ENCODE measurements around the gene VPS35. TPM values are rescaled to one million over a fixed set of nuclear protein-coding genes. Genes with fewer than 3 reads are reported as not detected.

Gene VPS35
- total RNA-seq, 2 donors from 2014 or later, result 14.5 to 40.5 TPM

DNA sequence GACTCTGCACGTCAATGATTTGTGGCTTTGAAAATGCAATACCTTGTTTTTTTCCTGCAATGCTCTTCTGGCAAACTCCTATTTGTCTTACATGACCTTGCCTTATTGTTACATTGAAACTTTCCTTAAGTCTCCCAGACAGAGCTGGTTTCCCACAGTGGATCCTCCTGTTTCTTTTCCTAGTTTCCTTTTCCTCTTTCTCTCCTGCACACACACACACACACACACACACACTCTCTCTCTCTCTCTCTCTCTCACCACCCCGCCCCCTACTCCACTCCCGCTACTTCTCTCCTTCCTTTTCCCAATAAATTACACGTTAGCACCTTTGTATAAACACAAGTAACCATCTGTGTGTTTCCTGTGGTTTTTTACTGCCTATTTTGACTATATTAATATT, 2.7 kb upstream of the VPS35 start:
- H3K4me3 ChIP-seq, result no peak overlapping the region
- ATAC-seq (no peak), DNase-seq (no peak)
- H3K27me3 ChIP-seq, result no peaks in the 10 kb centered on the region
- H3K27ac ChIP-seq, result no peak overlapping the region
- intact Hi-C loops (cut with DNase I), result no loop called here
- no peaks in the 10 kb centered on the region for H3K36me3 ChIP-seq (replicated peaks in 1 of 2; ENCODE audit: insufficient read depth in 1 of 2, low read depth in 2 of 2)
- WGBS, 2 donors, result 67 to 78% methylated on average over 4 of the region's 4 CpGs
- TF ChIP-seq CTCF (IDR thresholded peaks at IDR 0.05) (no peak), POLR2A (IDR thresholded peaks at IDR 0.05) (no peak)
- H3K4me1 ChIP-seq, result peaks cover 25% of the 10 kb centered on the region
- H3K9me3 ChIP-seq, result no peaks in the 10 kb centered on the region

GRCh38 chr16:46690281-46691178, 1.6 kb upstream of the VPS35 start:
- Histone ChIP-seq H3K27me3 (no peaks in the 10 kb centered on the region), H3K4me3 (peak overlapping the region in 1 of 2 donors; percentile 73), H3K27ac (peak overlapping the region in 3 of 4 donors; percentile 90 to 94 (median 90)), H3K4me1 (peaks cover 25% of the 10 kb centered on the region), H3K9me3 (no peaks in the 10 kb centered on the region), H3K36me3 (replicated peaks in 1 of 2; ENCODE audit: insufficient read depth in 1 of 2, low read depth in 2 of 2) (no peaks in the 10 kb centered on the region)
- TF ChIP-seq POLR2A (IDR thresholded peaks at IDR 0.05) (no peak), CTCF (IDR thresholded peaks at IDR 0.05) (no peak)
- DNase-seq, result no peak
- ATAC-seq, result no peak
- 7 to 9% methylated on average over 21 of the region's 21 CpGs for WGBS, 2 donors
- intact Hi-C loops (cut with DNase I), result no loop called here

DNA sequence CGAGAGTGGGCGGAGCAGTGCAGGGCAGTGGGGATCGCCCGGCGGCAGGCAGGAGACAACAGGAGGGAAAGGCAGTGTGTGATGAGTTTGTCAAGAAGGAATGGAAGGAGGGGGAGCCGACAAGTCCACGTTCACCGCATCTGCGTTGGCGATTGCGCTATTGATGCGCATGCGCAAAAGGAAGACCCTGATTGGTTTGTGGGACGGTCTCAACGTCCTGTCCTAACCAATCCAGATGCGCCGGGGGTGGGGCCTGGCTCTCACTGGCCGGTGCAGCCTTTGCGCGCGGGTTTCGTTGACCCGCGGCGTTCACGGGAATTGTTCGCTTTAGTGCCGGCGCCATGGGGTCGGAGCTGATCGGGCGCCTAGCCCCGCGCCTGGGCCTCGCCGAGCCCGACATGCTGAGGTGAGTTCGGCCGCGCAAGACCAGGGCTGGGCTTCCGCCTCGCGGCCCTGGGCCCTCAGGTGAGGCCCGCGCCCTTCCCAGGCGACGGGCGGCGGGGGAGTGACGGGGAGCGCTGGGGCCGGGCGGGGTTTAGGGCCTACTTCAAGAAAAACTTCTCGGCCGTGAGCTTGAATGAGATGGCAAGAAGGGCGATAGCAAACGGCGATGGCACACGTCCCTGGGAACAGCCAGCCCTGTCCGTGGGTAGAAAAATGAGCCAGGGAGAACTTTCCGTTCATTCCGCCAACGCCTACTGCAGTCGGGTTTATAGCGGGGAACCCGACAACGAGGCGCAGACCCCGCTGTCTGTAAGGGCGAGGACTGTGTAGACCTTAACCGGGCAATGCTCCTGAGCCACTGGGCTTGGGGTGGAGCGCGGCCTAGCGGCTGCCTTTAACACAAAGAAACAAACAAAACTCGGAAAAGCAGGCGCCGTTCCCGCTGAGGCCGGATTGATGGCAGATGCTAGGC, 645 bp upstream of the VPS35 start, which contains the start of gene ORC6:
TSS of gene ORC6 (plus strand) at position 295 of the 916 bp plus-strand sequence. CDS start at position 342, 47 bp downstream.
- intact Hi-C loops (cut with DNase I), result no loop called here
- ATAC-seq, result peak; percentile 89
- Histone ChIP-seq H3K36me3 (replicated peaks in 1 of 2; ENCODE audit: insufficient read depth in 1 of 2, low read depth in 2 of 2) (no peaks in the 10 kb centered on the region), H3K4me3 (peak within 1 kb of the TSS; percentile 56 to 73), H3K9me3 (no peaks in the 10 kb centered on the region), H3K27me3 (no peaks in the 10 kb centered on the region), H3K27ac (peak within 1 kb of the TSS; percentile 84 to 94 (median 90)), H3K4me1 (peaks cover 25% of the 10 kb centered on the region)
- TF ChIP-seq CTCF (IDR thresholded peaks at IDR 0.05) (peak in 3 of 7 experiments; percentile 12 to 24 (median 23)), POLR2A (IDR thresholded peaks at IDR 0.05) (no peak)
- 0% methylated on average over 29 to 67 of the region's 79 CpGs for WGBS, 2 donors
- peak; percentile 98 to 99 (median 98) for DNase-seq

DNA sequence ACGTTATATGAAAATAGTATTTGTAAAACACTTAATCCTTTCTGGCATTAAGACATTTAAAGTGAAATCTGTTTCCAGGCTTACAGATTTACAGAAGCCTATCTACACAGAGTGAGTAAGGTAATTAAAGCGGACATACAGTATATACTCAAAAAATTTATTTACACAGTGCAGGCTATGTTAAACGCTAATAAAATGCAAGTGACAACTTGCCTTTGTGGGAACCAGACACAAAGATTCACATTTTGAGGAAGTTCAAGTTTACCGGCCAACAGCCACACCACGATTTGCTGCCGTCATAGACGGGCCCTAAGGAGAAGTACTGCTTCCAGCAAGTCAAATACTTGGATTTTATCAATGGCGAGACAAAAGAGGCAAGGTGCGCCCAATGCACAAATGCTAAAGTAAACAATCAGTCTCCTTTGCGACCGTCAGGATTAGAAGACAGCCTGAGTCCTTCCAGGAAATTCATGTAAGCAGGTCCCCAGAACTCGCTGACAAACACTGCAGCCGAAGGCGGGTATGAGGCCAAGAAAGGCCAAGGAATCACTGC, 801 bp downstream of the VPS35 start:
- Histone ChIP-seq H3K27ac (peak overlapping the region; percentile 84 to 94 (median 90)), H3K27me3 (no peaks in the 10 kb centered on the region), H3K36me3 (replicated peaks in 1 of 2; ENCODE audit: insufficient read depth in 1 of 2, low read depth in 2 of 2) (no peaks in the 10 kb centered on the region), H3K4me1 (peaks cover 39% of the 10 kb centered on the region), H3K4me3 (peak overlapping the region; percentile 56 to 73), H3K9me3 (no peaks in the 10 kb centered on the region)
- ATAC-seq, result no peak
- DNase-seq, result peak in 1 of 4 donors; percentile 59
- intact Hi-C loops (cut with DNase I), result no loop called here
- 1 to 2% methylated on average over 13 to 14 of the region's 14 CpGs for WGBS, 2 donors
- peak in 1 of 7 experiments; percentile 23 for TF ChIP-seq CTCF (IDR thresholded peaks at IDR 0.05)
- TF ChIP-seq POLR2A (IDR thresholded peaks at IDR 0.05), result no peak

Data from body of pancreas (tissue), 4 donors.